Activated gamma-delta T cell treated with Interleukin-2 at 50 U/mL for 16 hours (primary cell): ENCODE data around the gene LRP8.

Experiments
- DNase-seq: peaks from one replicate; pipeline ENCODE4 v3.0.0-alpha.2; 2020

LRP8 gene

DNA sequence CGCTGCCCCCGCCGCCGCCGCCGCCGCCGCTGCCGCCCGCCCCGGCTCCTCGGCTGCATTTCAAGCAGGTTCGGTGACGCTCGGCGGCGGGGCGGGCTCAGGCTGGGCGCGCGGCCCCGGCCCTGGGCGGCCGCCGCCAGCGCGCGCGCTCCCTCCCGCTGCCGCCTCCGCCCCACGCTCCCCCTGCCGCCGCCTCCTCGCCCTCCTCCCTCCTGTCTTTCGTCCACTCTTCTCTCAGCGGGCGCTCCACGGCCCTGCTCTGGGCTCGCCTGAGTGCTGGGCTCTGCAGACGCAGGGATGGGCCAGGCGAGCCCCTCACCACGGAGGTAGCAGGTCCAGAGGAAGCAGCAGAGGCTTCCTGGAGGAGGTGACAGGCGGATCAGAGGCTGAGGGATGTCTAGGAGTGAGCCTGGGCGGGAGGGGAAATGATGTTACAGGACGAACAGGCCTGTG is at the start of gene LRP8:
Gene LRP8, minus strand, starts transcription at position 62 of the 453 bp plus-strand sequence. CDS start 158 bp downstream, outside the sequence.
- DNase-seq, result peak; percentile 73

- DNase-seq, result no peak
Measured at GRCh38 chr1:53377438-53377841, 49.6 kb upstream of the LRP8 start.

DNA sequence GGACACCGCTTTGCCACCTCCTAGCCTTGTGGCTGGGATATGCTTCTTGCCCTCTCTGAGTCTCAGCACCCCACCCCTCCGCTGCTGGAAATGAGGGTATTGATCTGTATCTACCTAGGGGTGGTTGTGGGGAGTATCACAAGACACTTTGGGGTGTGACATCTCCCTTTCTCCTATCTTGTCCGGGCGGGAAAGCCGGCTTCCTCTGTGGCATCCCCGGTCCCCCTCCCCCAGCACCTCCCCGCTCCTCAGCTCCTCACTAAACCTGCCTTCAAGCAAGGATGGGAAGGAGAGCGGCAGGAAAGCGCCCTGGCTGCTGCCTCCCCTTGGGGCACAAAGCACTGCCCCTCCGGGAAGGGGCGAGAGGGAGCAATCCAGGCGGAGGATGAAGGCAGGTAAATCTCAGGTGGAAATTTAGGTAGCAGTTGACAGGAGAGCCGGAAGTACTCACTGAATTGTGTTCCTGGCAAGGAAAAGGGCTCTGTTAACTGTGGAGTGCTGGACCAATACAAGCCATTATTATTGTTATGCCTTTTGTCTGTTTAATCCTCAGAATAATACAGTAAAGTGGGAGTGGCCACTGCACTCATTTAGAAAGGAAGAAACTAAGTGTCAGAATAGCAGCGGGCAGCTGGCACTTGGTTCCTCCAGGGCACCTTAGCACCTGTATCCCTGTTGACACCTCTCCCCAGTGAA is 49.0 kb upstream of the LRP8 start:
- peak; percentile 3 for DNase-seq

- DNase-seq, result peak; percentile 0
Measured at GRCh38 chr1:53376041-53376461, 48.2 kb upstream of the LRP8 start.

GRCh38 chr1:53375440-53375839 is 47.6 kb upstream of the LRP8 start:
- peak; percentile 2 for DNase-seq

GRCh38 chr1:53373246-53373645 is 45.4 kb upstream of the LRP8 start:
- no peak for DNase-seq

DNA sequence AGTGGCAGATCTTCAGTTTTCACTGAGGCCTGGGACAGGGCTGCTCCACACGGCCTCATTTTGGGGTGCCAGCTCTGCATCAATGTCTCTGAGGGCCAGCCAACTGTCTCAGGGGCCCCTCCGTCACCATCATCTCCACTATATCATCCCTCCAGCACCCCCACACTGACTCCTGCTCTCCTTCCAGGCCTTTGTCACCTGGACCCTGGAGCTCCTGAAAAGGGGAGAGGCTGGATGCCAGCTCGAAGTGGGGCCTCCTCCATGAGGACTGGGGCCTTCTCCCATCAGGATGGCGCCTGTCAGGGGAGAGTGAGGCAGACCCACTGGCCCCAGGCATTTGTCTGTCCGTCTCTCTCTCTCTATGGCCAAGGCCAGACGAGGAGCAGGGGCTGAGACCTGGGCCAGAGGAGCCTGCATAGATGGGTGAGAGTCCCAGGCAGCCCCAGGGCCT is 44.7 kb upstream of the LRP8 start:
- DNase-seq, result peak; percentile 1

GRCh38 chr1:53371851-53372250 is 44.0 kb upstream of the LRP8 start:
- DNase-seq, result no peak

- DNase-seq, result peak; percentile 1
Measured at GRCh38 chr1:53371121-53371666, 43.3 kb upstream of the LRP8 start.

GRCh38 chr1:53370369-53370961 is 42.6 kb upstream of the LRP8 start:
- DNase-seq, result peak; percentile 0

GRCh38 chr1:53369761-53370160 is 41.9 kb upstream of the LRP8 start:
- no peak for DNase-seq

DNA sequence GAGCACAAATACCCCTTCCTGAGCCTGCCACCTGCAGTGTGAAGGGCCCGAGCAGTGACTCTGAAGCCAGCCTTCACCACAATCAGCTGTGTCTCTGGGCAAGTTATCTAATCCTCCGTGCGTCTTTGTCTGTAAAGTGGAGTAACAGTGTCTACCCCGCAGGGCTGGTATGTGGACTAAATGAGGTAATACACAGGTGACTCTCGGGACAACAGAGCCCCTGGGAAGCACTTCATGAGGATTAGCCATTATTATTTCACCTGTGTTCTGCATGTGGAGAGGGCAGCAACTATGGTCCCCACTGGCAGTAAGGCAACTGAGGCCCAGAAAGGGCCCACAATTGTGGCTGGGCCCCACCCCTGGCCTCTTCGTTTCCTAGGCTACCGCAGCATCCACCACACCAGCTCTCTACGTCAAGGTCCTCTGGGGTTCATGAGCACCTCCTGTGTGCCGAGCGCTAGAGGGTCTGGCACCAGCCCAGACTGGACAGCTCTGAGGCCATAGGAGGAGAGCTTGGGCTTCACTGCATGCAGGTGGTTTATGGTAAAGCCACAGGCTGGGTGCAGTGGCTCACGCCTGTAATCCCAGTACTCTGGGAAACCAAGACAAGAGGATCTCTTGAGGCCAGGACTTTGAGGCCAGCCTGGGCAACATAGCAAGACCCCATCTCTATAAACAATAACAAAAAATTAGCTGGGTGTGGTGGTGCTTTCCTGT is 41.3 kb upstream of the LRP8 start:
- DNase-seq, result peak; percentile 2

DNA sequence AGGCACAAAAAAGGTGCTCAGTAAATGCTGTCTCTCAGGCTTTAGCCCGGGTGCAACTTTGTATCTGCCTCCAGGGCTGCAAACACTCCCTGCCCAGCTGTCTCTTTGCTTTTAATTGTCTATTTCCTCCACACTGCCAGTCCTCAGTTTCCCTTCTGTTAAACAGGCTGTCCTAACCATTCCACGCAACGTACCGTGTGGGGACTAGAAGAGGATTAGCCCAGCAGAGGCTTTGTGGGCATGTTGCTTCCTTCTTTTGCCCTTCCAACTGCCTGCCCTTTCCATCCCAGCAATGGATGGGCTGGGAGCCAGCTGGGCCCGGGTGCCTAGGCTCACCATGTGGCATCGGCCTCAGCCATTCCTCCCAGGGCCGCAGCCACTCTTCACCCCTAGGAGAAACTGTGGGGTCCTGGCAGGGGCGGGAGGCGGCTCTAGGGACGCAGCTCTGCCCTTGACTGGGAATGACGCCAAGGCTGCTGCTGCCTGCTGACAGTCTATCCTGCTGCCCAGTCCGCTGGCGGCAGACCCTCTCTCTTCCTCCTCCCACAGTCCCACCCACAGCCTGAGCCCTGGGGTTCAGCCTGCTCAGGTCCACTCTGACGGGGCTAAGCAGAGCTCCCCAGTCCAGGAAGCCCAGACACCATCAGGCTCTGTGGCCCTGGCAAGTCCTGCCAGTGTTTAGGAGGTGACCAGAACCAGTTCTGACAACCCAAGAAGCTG is 40.6 kb upstream of the LRP8 start:
- DNase-seq, result peak; percentile 1

DNA sequence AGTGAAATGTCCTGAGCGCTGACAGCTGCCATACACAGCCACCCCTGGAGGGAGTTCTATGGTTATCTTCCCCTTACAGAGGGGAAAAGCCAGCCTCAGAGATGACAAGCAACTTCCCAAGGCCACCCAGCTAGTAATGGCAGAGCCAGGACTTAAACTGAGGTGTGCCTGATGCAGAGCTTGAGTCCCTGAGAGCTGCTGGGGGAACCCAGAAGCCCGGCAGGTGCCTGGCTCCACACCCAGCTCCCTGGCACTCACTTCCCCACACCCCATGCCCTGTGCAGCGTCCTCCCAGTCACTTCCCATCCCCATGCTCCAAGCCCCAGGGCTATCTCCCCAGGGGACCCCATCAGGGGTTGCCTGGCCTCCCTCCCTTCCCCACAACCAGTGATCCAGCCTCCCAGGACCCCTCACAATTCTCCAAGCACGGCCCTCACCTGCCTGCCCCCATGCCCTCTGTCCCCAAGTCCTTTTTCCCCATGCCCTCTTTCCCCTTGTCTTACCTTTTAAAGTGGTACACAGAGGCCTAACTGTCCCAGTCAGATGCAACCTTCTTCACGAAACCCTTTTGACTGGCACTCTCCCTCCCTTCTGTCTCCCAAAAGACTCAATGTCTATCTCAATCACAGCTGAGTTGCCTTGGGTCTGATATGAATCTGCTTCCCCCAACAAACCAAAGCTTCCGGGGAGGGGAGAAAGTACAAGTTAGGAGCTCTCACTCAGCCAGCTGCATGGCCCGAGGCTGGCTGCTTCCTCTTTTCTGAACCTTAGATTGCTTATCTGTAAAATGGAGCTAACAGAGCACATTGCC is 39.8 kb upstream of the LRP8 start:
- DNase-seq, result peak; percentile 49

GRCh38 chr1:53366901-53367502 is 39.1 kb upstream of the LRP8 start:
- DNase-seq, result no peak

- DNase-seq, result no peak
Measured at GRCh38 chr1:53365437-53366063, 37.7 kb upstream of the LRP8 start.

GRCh38 chr1:53362851-53363642 is 35.2 kb upstream of the LRP8 start:
- DNase-seq, result no peak

GRCh38 chr1:53362270-53362669 is 34.4 kb upstream of the LRP8 start:
- no peak for DNase-seq

- no peak for DNase-seq
Measured at GRCh38 chr1:53361541-53361961, 33.7 kb upstream of the LRP8 start.

DNA sequence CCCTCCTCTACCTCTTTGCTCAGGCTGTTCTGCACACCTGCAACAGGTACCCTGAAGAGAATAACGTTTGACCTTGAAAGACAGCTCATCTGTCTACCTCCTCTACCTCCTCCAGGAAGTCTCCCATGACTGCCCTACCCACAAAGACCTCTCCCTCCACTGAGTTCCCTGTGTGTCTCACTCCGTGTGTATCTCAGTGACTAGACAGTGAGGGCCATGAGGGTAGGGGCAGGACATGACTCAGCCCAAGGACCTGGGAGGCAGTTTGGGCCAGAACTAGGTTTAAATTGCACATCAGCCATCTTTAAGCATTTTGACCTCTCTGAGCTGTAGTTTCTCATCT is 32.0 kb upstream of the LRP8 start:
- DNase-seq, result no peak
